ENCODE data around the gene VMA21.

The VMA21 gene

GRCh38 chrX:151396042-151396824, 773 bp upstream of the VMA21 start:
- peak; percentile 11 for DNase-seq (ENCODE audit: extremely low read depth, insufficient read length)
- Histone ChIP-seq H3K36me3 (ENCODE audit: control insufficient read depth, insufficient read depth, low read length) (no peaks in the 10 kb centered on the region), H3K4me3 (replicated peaks; ENCODE audit: low read depth, low read length) (peak overlapping the region; percentile 62), H3K27me3 (replicated peaks; ENCODE audit: control insufficient read depth, insufficient read depth, low read length) (no peaks in the 10 kb centered on the region)
- no peak for TF ChIP-seq CTCF (IDR thresholded peaks at IDR 0.05; ENCODE audit: insufficient read depth, low read length, poor library complexity, severe bottlenecking)

GRCh38 chrX:151397741-151398070, 700 bp downstream of the VMA21 start:
- DNase-seq (ENCODE audit: extremely low read depth, insufficient read length), result no peak
- no peak for TF ChIP-seq CTCF (IDR thresholded peaks at IDR 0.05; ENCODE audit: insufficient read depth, low read length, poor library complexity, severe bottlenecking)
- Histone ChIP-seq H3K27me3 (replicated peaks; ENCODE audit: control insufficient read depth, insufficient read depth, low read length) (no peaks in the 10 kb centered on the region), H3K4me3 (replicated peaks; ENCODE audit: low read depth, low read length) (peak overlapping the region; percentile 85), H3K36me3 (ENCODE audit: control insufficient read depth, insufficient read depth, low read length) (no peaks in the 10 kb centered on the region)

GRCh38 chrX:151398346-151398745, 1.3 kb downstream of the VMA21 start:
- H3K4me3 ChIP-seq (replicated peaks; ENCODE audit: low read depth, low read length), result peak overlapping the region; percentile 85
- H3K27me3 ChIP-seq (replicated peaks; ENCODE audit: control insufficient read depth, insufficient read depth, low read length), result no peaks in the 10 kb centered on the region
- DNase-seq (ENCODE audit: extremely low read depth, insufficient read length), result no peak
- TF ChIP-seq CTCF (IDR thresholded peaks at IDR 0.05; ENCODE audit: insufficient read depth, low read length, poor library complexity, severe bottlenecking), result no peak
- no peaks in the 10 kb centered on the region; the same call in none of the 2 replicates for H3K36me3 ChIP-seq (ENCODE audit: control insufficient read depth, insufficient read depth, low read length)

GRCh38 chrX:151402719-151403390, 5.8 kb downstream of the VMA21 start:
- no peak for TF ChIP-seq CTCF (IDR thresholded peaks at IDR 0.05; ENCODE audit: insufficient read depth, low read length, poor library complexity, severe bottlenecking)
- Histone ChIP-seq H3K4me3 (replicated peaks; ENCODE audit: low read depth, low read length) (no peak overlapping the region), H3K27me3 (replicated peaks; ENCODE audit: control insufficient read depth, insufficient read depth, low read length) (no peaks in the 10 kb centered on the region), H3K36me3 (ENCODE audit: control insufficient read depth, insufficient read depth, low read length) (no peaks in the 10 kb centered on the region; the same call in none of the 2 replicates)
- no peak for DNase-seq (ENCODE audit: extremely low read depth, insufficient read length)

GRCh38 chrX:151416579-151416978, 19.6 kb downstream of the VMA21 start:
- Histone ChIP-seq H3K36me3 (ENCODE audit: control insufficient read depth, insufficient read depth, low read length) (no peaks in the 10 kb centered on the region), H3K4me3 (replicated peaks; ENCODE audit: low read depth, low read length) (no peak overlapping the region), H3K27me3 (replicated peaks; ENCODE audit: control insufficient read depth, insufficient read depth, low read length) (no peaks in the 10 kb centered on the region)
- DNase-seq (ENCODE audit: extremely low read depth, insufficient read length), result no peak
- no peak for TF ChIP-seq CTCF (IDR thresholded peaks at IDR 0.05; ENCODE audit: insufficient read depth, low read length, poor library complexity, severe bottlenecking)
